ENCODE data around the gene KISS1. TPM values are rescaled to one million over a fixed set of nuclear protein-coding genes. Genes with fewer than 3 reads are reported as not detected.

The KISS1 gene
- total RNA-seq, 5 donors from 2014 or later (not counting 1 experiment from before 2014, with no cell fraction given), result not detected

GRCh38 chr1:204157962-204158361, 38.3 kb downstream of the KISS1 start:
- POLR2A ChIA-PET, result no interaction called here
- no peaks in the 10 kb centered on the region for H3K4me1 Mint-ChIP-seq
- no peaks in the 10 kb centered on the region for H3K9me3 Mint-ChIP-seq

GRCh38 chr1:204155881-204156280, 40.4 kb downstream of the KISS1 start:
- H3K4me1 ChIP-seq (ENCODE audit: control insufficient read depth in 1 of 2, extremely low read depth in 1 of 2, insufficient read depth in 2 of 2, low read length in 2 of 2), result peaks cover 0 to 14% of the 10 kb centered on the region in 2 experiments
- H3K36me3 Mint-ChIP-seq, result no peaks in the 10 kb centered on the region
- no peak for ATAC-seq (replicated peaks in 1 of 4)
- peaks cover 0 to 14% of the 10 kb centered on the region in 2 donors for H3K27me3 Mint-ChIP-seq
- no peaks in the 10 kb centered on the region for H3K36me3 ChIP-seq (ENCODE audit: control insufficient read depth in 2 of 2, extremely low read depth in 1 of 2, insufficient read depth in 1 of 2, low read length in 1 of 2)
- H3K27me3 ChIP-seq (replicated peaks in 1 of 2; ENCODE audit: control insufficient read depth in 2 of 2, extremely low read depth in 1 of 2, insufficient read depth in 2 of 2, low read length in 1 of 2), result peaks cover 0 to 46% of the 10 kb centered on the region in 2 experiments
- DNase-seq, result no peak
- CTCF ChIA-PET, result interaction anchor here in 1 of 2 donors (0.9 kb wide), 1 partner anchor 9 kb away, joined by 5 read pairs; no protein-coding TSS in a partner anchor
- H3K4me3 Mint-ChIP-seq, result no peak overlapping the region
- H3K4me3 ChIP-seq (ENCODE audit: control insufficient read depth in 1 of 2, extremely low read depth in 1 of 2, low read length in 1 of 2), result no peak overlapping the region
- H3K4me1 Mint-ChIP-seq, result peaks cover 0 to 5% (median 5%) of the 10 kb centered on the region in 3 donors
- no peaks in the 10 kb centered on the region for H3K9me3 ChIP-seq
- H3K27ac Mint-ChIP-seq, result no peak overlapping the region
- WGBS (ENCODE audit: insufficient coverage), result 73% methylated on average over 6 of the region's 10 CpGs
- POLR2A ChIA-PET, result no interaction called here
- H3K27ac ChIP-seq (ENCODE audit: low read length), result no peak overlapping the region
- H3K9me3 Mint-ChIP-seq, result no peaks in the 10 kb centered on the region

More at GRCh38 chr1:204157962-204158361, 38.3 kb downstream of the KISS1 start:
- ATAC-seq (replicated peaks in 1 of 4), result no peak
- Histone ChIP-seq H3K36me3 (ENCODE audit: control insufficient read depth in 2 of 2, extremely low read depth in 1 of 2, insufficient read depth in 1 of 2, low read length in 1 of 2) (no peaks in the 10 kb centered on the region), H3K27me3 (replicated peaks in 1 of 2; ENCODE audit: control insufficient read depth in 2 of 2, extremely low read depth in 1 of 2, insufficient read depth in 2 of 2, low read length in 1 of 2) (peaks cover 0 to 46% of the 10 kb centered on the region in 2 experiments), H3K9me3 (no peaks in the 10 kb centered on the region), H3K4me1 (ENCODE audit: control insufficient read depth in 1 of 2, extremely low read depth in 1 of 2, insufficient read depth in 2 of 2, low read length in 2 of 2) (no peaks in the 10 kb centered on the region), H3K4me3 (ENCODE audit: control insufficient read depth in 1 of 2, extremely low read depth in 1 of 2, low read length in 1 of 2) (no peak overlapping the region), H3K27ac (ENCODE audit: low read length) (no peak overlapping the region)
- Mint-ChIP-seq H3K27me3 (peaks cover 3 to 19% of the 10 kb centered on the region in 2 donors), H3K27ac (no peak overlapping the region), H3K4me3 (no peak overlapping the region), H3K36me3 (no peaks in the 10 kb centered on the region)
- DNase-seq, result no peak
- CTCF ChIA-PET, result interaction anchor here in 1 of 2 donors (0.6 kb wide), 1 partner anchor 531 kb away, joined by 4 read pairs; the partner anchor contains the start of gene ATP2B4
- WGBS (ENCODE audit: insufficient coverage), result 37% methylated on average over 5 of the region's 6 CpGs

- peak overlapping the region in 1 of 2 donors; percentile 49 for H3K27ac Mint-ChIP-seq
- Histone ChIP-seq H3K27ac (ENCODE audit: low read length) (no peak overlapping the region), H3K4me1 (ENCODE audit: control insufficient read depth in 1 of 2, extremely low read depth in 1 of 2, insufficient read depth in 2 of 2, low read length in 2 of 2) (peaks cover 0 to 16% of the 10 kb centered on the region in 2 experiments), H3K27me3 (replicated peaks in 1 of 2; ENCODE audit: control insufficient read depth in 2 of 2, extremely low read depth in 1 of 2, insufficient read depth in 2 of 2, low read length in 1 of 2) (peaks cover 0 to 45% of the 10 kb centered on the region in 2 experiments), H3K4me3 (ENCODE audit: control insufficient read depth in 1 of 2, extremely low read depth in 1 of 2, low read length in 1 of 2) (no peak overlapping the region), H3K36me3 (ENCODE audit: control insufficient read depth in 2 of 2, extremely low read depth in 1 of 2, insufficient read depth in 1 of 2, low read length in 1 of 2) (no peaks in the 10 kb centered on the region), H3K9me3 (no peaks in the 10 kb centered on the region)
- POLR2A ChIA-PET, result no interaction called here
- no peak for DNase-seq
- ATAC-seq (replicated peaks in 1 of 4), result no peak
- H3K9me3 Mint-ChIP-seq, result no peaks in the 10 kb centered on the region
- H3K36me3 Mint-ChIP-seq, result no peaks in the 10 kb centered on the region
- peaks cover 0 to 14% (median 8%) of the 10 kb centered on the region in 3 donors for H3K4me1 Mint-ChIP-seq
- 93% methylated on average over 10 of the region's 15 CpGs for WGBS (ENCODE audit: insufficient coverage)
- H3K4me3 Mint-ChIP-seq, result no peak overlapping the region
- peaks cover 0 to 13% of the 10 kb centered on the region in 2 donors for H3K27me3 Mint-ChIP-seq
- CTCF ChIA-PET, result interaction anchor here in 1 of 2 donors (0.6 kb wide), 1 partner anchor 290 kb away, joined by 3 read pairs; no protein-coding TSS in a partner anchor
These were observed 41.6 kb downstream of the KISS1 start for GRCh38 chr1:204154568-204155255.

- ChIA-PET CTCF (no interaction called here), POLR2A (no interaction called here)
- H3K4me3 ChIP-seq (ENCODE audit: control insufficient read depth in 1 of 2, extremely low read depth in 1 of 2, low read length in 1 of 2), result no peak overlapping the region
- no peaks in the 10 kb centered on the region for H3K36me3 ChIP-seq (ENCODE audit: control insufficient read depth in 2 of 2, extremely low read depth in 1 of 2, insufficient read depth in 1 of 2, low read length in 1 of 2)
- Mint-ChIP-seq H3K36me3 (no peaks in the 10 kb centered on the region), H3K9me3 (no peaks in the 10 kb centered on the region), H3K27ac (no peak overlapping the region), H3K4me1 (peaks cover 0 to 14% (median 8%) of the 10 kb centered on the region in 3 donors), H3K4me3 (peak overlapping the region in 1 of 3 donors; percentile 57), H3K27me3 (peaks cover 0 to 13% of the 10 kb centered on the region in 2 donors)
- no peak for ATAC-seq (replicated peaks in 1 of 4)
- peaks cover 0 to 16% of the 10 kb centered on the region in 2 experiments for H3K4me1 ChIP-seq (ENCODE audit: control insufficient read depth in 1 of 2, extremely low read depth in 1 of 2, insufficient read depth in 2 of 2, low read length in 2 of 2)
- H3K27me3 ChIP-seq (replicated peaks in 1 of 2; ENCODE audit: control insufficient read depth in 2 of 2, extremely low read depth in 1 of 2, insufficient read depth in 2 of 2, low read length in 1 of 2), result peaks cover 0 to 45% of the 10 kb centered on the region in 2 experiments
- no peak overlapping the region for H3K27ac ChIP-seq (ENCODE audit: low read length)
- no peak for DNase-seq
- 80% methylated on average over 3 of the region's 5 CpGs for WGBS (ENCODE audit: insufficient coverage)
- no peaks in the 10 kb centered on the region for H3K9me3 ChIP-seq
These were observed 42.6 kb downstream of the KISS1 start for GRCh38 chr1:204153667-204154066.

DNA sequence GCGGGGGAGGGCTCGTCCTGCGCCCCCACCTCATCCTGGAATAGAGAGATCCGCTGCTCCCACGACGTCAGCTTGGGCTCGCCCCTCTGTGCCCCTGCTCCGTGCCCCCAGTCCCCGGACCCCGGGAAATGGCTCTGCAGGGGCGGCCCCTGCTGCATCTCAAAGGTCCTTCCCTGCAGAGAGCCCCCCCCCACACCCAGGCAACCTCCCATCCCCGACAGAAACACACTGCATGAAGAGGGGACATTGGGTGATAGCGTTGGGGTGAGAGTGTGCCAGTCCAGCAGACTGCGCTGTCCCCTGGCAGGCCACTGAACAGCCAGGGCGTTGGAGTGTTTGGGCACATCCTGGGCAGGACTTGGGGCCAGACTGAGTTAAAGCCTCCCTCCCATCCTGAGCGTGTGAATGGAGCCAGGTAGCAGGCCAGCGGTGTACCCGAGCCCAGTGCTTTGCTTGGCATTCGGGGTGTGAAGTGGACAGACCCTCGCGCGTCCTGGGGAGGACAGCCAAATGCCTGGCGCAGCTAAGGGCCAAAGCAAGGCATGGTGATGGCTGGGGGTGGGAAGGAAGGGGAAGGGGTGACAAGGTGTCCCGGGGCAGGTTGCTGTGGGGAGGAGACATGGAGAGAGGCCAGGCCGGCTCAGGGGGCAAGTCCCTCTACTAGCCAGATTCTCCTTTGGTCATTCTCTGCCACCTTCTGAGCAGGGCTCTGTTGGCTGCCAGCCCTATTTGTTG, 43.8 kb downstream of the KISS1 start:
- peak in 4 of 35 experiments; percentile 5 to 13 (median 8) for DNase-seq
- Mint-ChIP-seq H3K36me3 (no peaks in the 10 kb centered on the region), H3K4me1 (peaks cover 0 to 14% (median 8%) of the 10 kb centered on the region in 3 donors), H3K27ac (no peak overlapping the region), H3K4me3 (peak overlapping the region; percentile 57 to 75 (median 64)), H3K9me3 (no peaks in the 10 kb centered on the region), H3K27me3 (peaks cover 0 to 13% of the 10 kb centered on the region in 2 donors)
- H3K4me3 ChIP-seq (ENCODE audit: control insufficient read depth in 1 of 2, extremely low read depth in 1 of 2, low read length in 1 of 2), result peak overlapping the region; percentile 29 to 55
- no peaks in the 10 kb centered on the region for H3K9me3 ChIP-seq
- ChIA-PET POLR2A (interaction anchor here in 1 of 2 donors (0.6 kb wide), 3 partner anchors 37 to 417 kb away, joined by 3 to 4 read pairs (median 3); no protein-coding TSS in a partner anchor), CTCF (interaction anchor here in 1 of 2 donors (0.6 kb wide), 1 partner anchor 304 kb away, joined by 3 read pairs; no protein-coding TSS in a partner anchor)
- peaks cover 0 to 45% of the 10 kb centered on the region in 2 experiments for H3K27me3 ChIP-seq (replicated peaks in 1 of 2; ENCODE audit: control insufficient read depth in 2 of 2, extremely low read depth in 1 of 2, insufficient read depth in 2 of 2, low read length in 1 of 2)
- peaks cover 0 to 16% of the 10 kb centered on the region in 2 experiments for H3K4me1 ChIP-seq (ENCODE audit: control insufficient read depth in 1 of 2, extremely low read depth in 1 of 2, insufficient read depth in 2 of 2, low read length in 2 of 2)
- no peaks in the 10 kb centered on the region for H3K36me3 ChIP-seq (ENCODE audit: control insufficient read depth in 2 of 2, extremely low read depth in 1 of 2, insufficient read depth in 1 of 2, low read length in 1 of 2)
- 49% methylated on average over 17 of the region's 25 CpGs for WGBS (ENCODE audit: insufficient coverage)
- peak in 1 of 4 experiments; percentile 3 for ATAC-seq (replicated peaks in 1 of 4)
- no peak overlapping the region for H3K27ac ChIP-seq (ENCODE audit: low read length)
